SHP77 treated with DMSO at 0.1 percent for 48 hours (cell line): ENCODE measurements around the gene SLITRK5.

Experiments
- DNase-seq: peaks from one replicate; lab custom pipeline; 2025; lab: John Stamatoyannopoulos, UW

SLITRK5 gene

GRCh38 chr13:87709947-87710346 is 38.8 kb downstream of the SLITRK5 start:
- DNase-seq = no peak

- no peak for DNase-seq
Observed at GRCh38 chr13:87712012-87712411, 40.8 kb downstream of the SLITRK5 start.
